Measurements from ENCODE around the gene DDAH1.
"Not testable (repeated sequence)": the region's sequence is repeated elsewhere in the genome, so short reads cannot be mapped to it uniquely, and the experiment has no call there.

Gene DDAH1

DNA sequence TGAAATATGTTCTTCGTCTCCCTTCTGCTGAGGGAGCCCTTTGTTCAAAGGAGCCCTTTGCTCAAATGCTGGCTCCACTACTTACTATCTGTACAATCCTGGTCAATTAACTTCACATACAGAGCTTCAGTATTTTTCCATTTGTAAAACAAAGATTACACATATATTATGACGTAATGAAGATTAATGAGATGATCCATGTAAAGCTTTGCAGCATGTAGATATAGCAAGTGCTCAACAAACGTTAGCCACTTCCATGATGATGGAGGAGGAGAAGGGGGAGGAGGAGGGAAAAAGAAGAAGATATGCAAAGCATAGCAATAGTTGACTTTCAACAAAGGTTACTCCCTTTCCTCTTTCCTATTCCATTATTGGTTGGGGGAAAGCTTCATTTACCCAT is 10.1 kb upstream of the DDAH1 start:
- Histone ChIP-seq H4K20me1 (no peaks in the 10 kb centered on the region), H3K9ac (no peak overlapping the region), H3K27ac (no peak overlapping the region), H3K36me3 (no peaks in the 10 kb centered on the region), H3K27me3 (no peaks in the 10 kb centered on the region), H3K4me2 (no peak overlapping the region), H3K4me3 (no peak overlapping the region), H3K9me3 (no peaks in the 10 kb centered on the region), H3K4me1 (no peaks in the 10 kb centered on the region)
- TF ChIP-seq Cebpa-rat (IDR thresholded peaks at IDR 0.05) = no peak

DNA sequence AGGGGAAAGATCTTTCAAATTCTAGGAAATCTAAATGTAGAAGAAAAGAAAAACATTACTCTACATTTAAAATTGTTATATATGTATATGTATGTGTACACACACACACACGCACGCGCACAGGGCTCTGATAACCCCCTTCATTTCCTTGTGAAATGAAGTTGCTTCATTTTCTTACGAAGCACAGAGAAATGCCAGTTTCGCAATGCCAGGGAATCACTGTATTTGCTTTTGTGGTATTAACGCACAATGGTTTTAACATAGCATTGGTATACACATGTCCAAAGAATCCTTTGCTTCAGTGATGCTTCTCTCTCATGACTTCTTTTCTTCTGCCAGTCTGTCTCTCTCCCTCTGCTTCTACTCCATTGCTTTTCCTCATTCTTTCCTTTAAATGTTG is 8.4 kb upstream of the DDAH1 start:
- no peak overlapping the region for H3K27ac ChIP-seq
- H4K20me1 ChIP-seq = no peaks in the 10 kb centered on the region
- no peaks in the 10 kb centered on the region for H3K27me3 ChIP-seq
- no peak overlapping the region for H3K4me2 ChIP-seq
- no peaks in the 10 kb centered on the region for H3K36me3 ChIP-seq
- no peaks in the 10 kb centered on the region for H3K9me3 ChIP-seq
- no peaks in the 10 kb centered on the region for H3K4me1 ChIP-seq
- no peak for TF ChIP-seq Cebpa-rat (IDR thresholded peaks at IDR 0.05)
- no peak overlapping the region for H3K9ac ChIP-seq
- no peak overlapping the region for H3K4me3 ChIP-seq

GRCh38 chr1:85471558-85471957 is 6.6 kb upstream of the DDAH1 start:
- no peak for TF ChIP-seq Cebpa-rat (IDR thresholded peaks at IDR 0.05)
- Histone ChIP-seq H3K9ac (no peak overlapping the region), H3K27me3 (no peaks in the 10 kb centered on the region), H3K4me3 (no peak overlapping the region), H3K4me2 (no peak overlapping the region), H3K36me3 (no peaks in the 10 kb centered on the region), H3K9me3 (no peaks in the 10 kb centered on the region), H3K4me1 (no peaks in the 10 kb centered on the region), H4K20me1 (no peaks in the 10 kb centered on the region), H3K27ac (no peak overlapping the region)

DNA sequence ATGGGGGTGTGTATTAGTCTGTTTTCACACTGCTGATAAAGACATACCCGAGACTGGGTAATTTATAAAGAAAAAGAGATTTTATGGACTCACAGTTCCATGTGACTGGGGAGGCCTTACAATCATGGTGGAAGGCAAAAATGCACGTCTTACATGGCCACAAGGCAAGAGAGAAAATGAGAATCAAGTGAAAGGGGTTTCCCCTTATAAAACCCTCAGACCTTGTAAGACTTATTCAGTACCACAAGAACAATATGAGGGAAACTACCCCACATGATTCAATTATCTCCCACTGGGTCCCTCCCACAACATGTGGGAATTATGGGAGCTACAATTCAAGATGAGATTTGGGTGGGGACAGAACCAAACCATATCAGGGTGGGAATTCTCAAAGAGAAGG is 5.2 kb upstream of the DDAH1 start:
- H3K36me3 ChIP-seq, H3K9me3 ChIP-seq, H3K4me2 ChIP-seq, H3K4me3 ChIP-seq, H3K9ac ChIP-seq, H3K27ac ChIP-seq, H4K20me1 ChIP-seq, H3K4me1 ChIP-seq, H3K27me3 ChIP-seq: not testable (repeated sequence)

GRCh38 chr1:85467929-85468540 is 3.1 kb upstream of the DDAH1 start:
- no peaks in the 10 kb centered on the region for H3K36me3 ChIP-seq
- peaks cover 19% of the 10 kb centered on the region for H3K9me3 ChIP-seq
- no peak for TF ChIP-seq Cebpa-rat (IDR thresholded peaks at IDR 0.05)
- no peaks in the 10 kb centered on the region for H3K27me3 ChIP-seq
- H3K4me2 ChIP-seq = no peak overlapping the region
- H3K4me1 ChIP-seq = no peaks in the 10 kb centered on the region
- H3K9ac ChIP-seq = no peak overlapping the region
- no peaks in the 10 kb centered on the region for H4K20me1 ChIP-seq
- H3K4me3 ChIP-seq = no peak overlapping the region
- no peak overlapping the region for H3K27ac ChIP-seq

GRCh38 chr1:85467036-85467435 is 2.1 kb upstream of the DDAH1 start:
- Histone ChIP-seq H3K27ac (no peak overlapping the region), H3K4me3 (no peak overlapping the region), H3K27me3 (no peaks in the 10 kb centered on the region), H4K20me1 (no peaks in the 10 kb centered on the region), H3K9ac (no peak overlapping the region), H3K4me2 (no peak overlapping the region), H3K36me3 (no peaks in the 10 kb centered on the region), H3K4me1 (no peaks in the 10 kb centered on the region), H3K9me3 (peaks cover 19% of the 10 kb centered on the region)
- TF ChIP-seq Cebpa-rat (IDR thresholded peaks at IDR 0.05) = no peak

DNA sequence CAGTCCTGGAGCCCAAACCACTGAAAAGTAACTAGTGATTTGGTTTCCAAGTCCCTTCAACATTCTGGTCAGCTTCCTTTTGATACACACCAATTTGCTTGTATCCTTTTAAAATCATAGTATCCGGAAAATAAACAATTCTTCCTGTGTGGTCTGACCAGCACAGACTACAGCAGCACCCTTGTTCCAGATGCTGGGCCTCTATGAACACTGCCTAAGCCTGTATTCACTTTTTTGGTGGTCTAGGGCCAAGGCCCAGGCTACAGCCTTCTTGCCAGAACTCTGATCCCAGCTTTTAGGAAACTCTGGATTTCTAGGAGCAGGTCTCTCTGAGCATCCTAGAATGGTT is 801 bp upstream of the DDAH1 start:
- no peak overlapping the region for H3K27ac ChIP-seq
- H3K9ac ChIP-seq = no peak overlapping the region
- no peaks in the 10 kb centered on the region for H4K20me1 ChIP-seq
- peaks cover 19% of the 10 kb centered on the region for H3K9me3 ChIP-seq
- no peak for TF ChIP-seq Cebpa-rat (IDR thresholded peaks at IDR 0.05)
- no peaks in the 10 kb centered on the region for H3K4me1 ChIP-seq
- no peak overlapping the region for H3K4me2 ChIP-seq
- H3K4me3 ChIP-seq = no peak overlapping the region
- H3K36me3 ChIP-seq = no peaks in the 10 kb centered on the region
- H3K27me3 ChIP-seq = no peaks in the 10 kb centered on the region

- Histone ChIP-seq H3K27ac (no peak overlapping the region), H3K4me3 (no peak overlapping the region)
Measured at GRCh38 chr1:85464497-85465098, 361 bp downstream of the DDAH1 start.

DNA sequence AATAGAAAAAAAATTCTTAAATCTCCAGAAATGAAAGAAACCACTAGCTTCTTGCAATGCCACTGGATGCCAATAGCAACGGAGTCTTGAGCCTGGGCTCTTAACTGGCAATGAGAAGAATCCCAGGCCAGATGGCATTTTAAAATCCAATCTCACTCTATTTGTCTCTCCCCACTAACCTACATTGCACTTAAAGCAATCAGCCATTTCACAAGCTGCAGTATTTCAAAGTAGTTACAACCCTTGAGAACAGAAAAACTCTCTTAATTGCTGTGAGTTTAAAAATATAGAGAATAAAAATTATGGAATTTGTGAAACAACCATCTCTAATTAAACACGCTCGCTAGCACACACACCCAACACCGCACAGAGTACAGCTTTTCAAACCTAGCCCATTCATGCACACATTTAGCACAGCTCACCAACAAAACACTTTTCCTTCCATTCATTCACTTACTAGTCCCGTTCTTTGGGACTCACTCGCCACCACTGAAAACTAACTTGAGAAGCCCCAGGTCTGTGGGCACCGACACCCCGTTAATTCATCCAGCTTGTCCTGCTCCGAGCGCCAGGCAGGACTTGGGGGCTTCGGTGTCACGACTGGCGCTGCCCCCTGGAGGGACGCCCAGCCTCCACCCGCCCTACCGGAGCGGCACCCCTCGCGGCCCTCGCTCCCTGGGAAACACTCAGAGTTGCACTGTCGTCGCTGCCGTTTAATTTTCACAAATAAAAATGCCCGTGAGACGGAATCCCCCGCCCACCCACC is 1.0 kb downstream of the DDAH1 start:
- Histone ChIP-seq H3K27ac (no peak overlapping the region), H3K9me3 (peaks cover 19% of the 10 kb centered on the region), H3K4me1 (no peaks in the 10 kb centered on the region), H3K4me2 (no peak overlapping the region), H3K36me3 (no peaks in the 10 kb centered on the region), H3K27me3 (no peaks in the 10 kb centered on the region), H3K4me3 (no peak overlapping the region), H3K9ac (no peak overlapping the region), H4K20me1 (no peaks in the 10 kb centered on the region)
- TF ChIP-seq Cebpa-rat (IDR thresholded peaks at IDR 0.05) = no peak

More at GRCh38 chr1:85464497-85465098, 361 bp downstream of the DDAH1 start:
- no peak for TF ChIP-seq Cebpa-rat (IDR thresholded peaks at IDR 0.05)
- Histone ChIP-seq H4K20me1 (no peaks in the 10 kb centered on the region), H3K27me3 (no peaks in the 10 kb centered on the region), H3K9ac (no peak overlapping the region), H3K4me1 (no peaks in the 10 kb centered on the region), H3K4me2 (no peak overlapping the region), H3K9me3 (peaks cover 19% of the 10 kb centered on the region), H3K36me3 (no peaks in the 10 kb centered on the region)

- TF ChIP-seq Cebpa-rat (IDR thresholded peaks at IDR 0.05) = no peak
- Histone ChIP-seq H3K9ac (no peak overlapping the region), H3K9me3 (peaks cover 19% of the 10 kb centered on the region), H3K27ac (no peak overlapping the region), H3K4me1 (no peaks in the 10 kb centered on the region), H3K36me3 (no peaks in the 10 kb centered on the region), H3K4me2 (no peak overlapping the region), H3K4me3 (no peak overlapping the region), H3K27me3 (no peaks in the 10 kb centered on the region), H4K20me1 (no peaks in the 10 kb centered on the region)
Measured at GRCh38 chr1:85462931-85463649, 1.9 kb downstream of the DDAH1 start.

Data from BLaER1 (cell line).